SIG-M5 (cell line): Measurements from ENCODE around the gene ZBTB32.
A peak's percentile ranks its signal among the peaks of the same experiment; 100 is the strongest.

Experiments
- DNase-seq: peaks from one replicate; lab custom pipeline; 2025; lab: John Stamatoyannopoulos, UW

The ZBTB32 gene

GRCh38 chr19:35738021-35738886 is 33.9 kb downstream of the ZBTB32 start:
- no peak for DNase-seq

- no peak for DNase-seq
Measured at GRCh38 chr19:35738887-35739229, 34.5 kb downstream of the ZBTB32 start.

- no peak for DNase-seq
Measured at GRCh38 chr19:35739275-35740107, 35.1 kb downstream of the ZBTB32 start.

GRCh38 chr19:35740108-35740422 is 35.7 kb downstream of the ZBTB32 start:
- no peak for DNase-seq

- peak; percentile 78 for DNase-seq
Measured at GRCh38 chr19:35740423-35741202, 36.3 kb downstream of the ZBTB32 start.

- no peak for DNase-seq
Measured at GRCh38 chr19:35741203-35741515, 36.8 kb downstream of the ZBTB32 start.

- no peak for DNase-seq
Measured at GRCh38 chr19:35742121-35742724, 37.9 kb downstream of the ZBTB32 start, which contains the start of gene IGFLR1. IGFLR1 (minus strand) TSS chr19:35742452; CDS start chr19:35741180, 1,272 bp downstream.

- no peak for DNase-seq
Measured at GRCh38 chr19:35743640-35744429, 39.5 kb downstream of the ZBTB32 start.

GRCh38 chr19:35744430-35745327 is 40.3 kb downstream of the ZBTB32 start:
- peak; percentile 61 for DNase-seq

- peak; percentile 77 for DNase-seq
Measured at GRCh38 chr19:35745328-35746086, 41.1 kb downstream of the ZBTB32 start, which contains the start of the genes PSENEN and U2AF1L4. PSENEN (plus strand) TSS chr19:35745651; CDS start chr19:35745931, 280 bp downstream. U2AF1L4 (minus strand) TSS chr19:35745418; CDS start chr19:35745391, 27 bp downstream.

GRCh38 chr19:35746087-35746462 is 41.7 kb downstream of the ZBTB32 start:
- no peak for DNase-seq

- DNase-seq, result no peak
Measured at GRCh38 chr19:35746531-35746930, 42.2 kb downstream of the ZBTB32 start.

GRCh38 chr19:35748106-35749020 is 44.0 kb downstream of the ZBTB32 start, which contains the start of gene LIN37:
LIN37 (plus strand) TSS chr19:35748576; CDS start chr19:35748725, 149 bp downstream.
- DNase-seq, result peak; percentile 94

GRCh38 chr19:35750167-35750566 is 45.8 kb downstream of the ZBTB32 start:
- DNase-seq, result no peak

GRCh38 chr19:35751839-35752745 is 47.7 kb downstream of the ZBTB32 start:
- no peak for DNase-seq

GRCh38 chr19:35752746-35753350 is 48.5 kb downstream of the ZBTB32 start:
- no peak for DNase-seq
